Effector CD4-positive, alpha-beta T cell (primary cell): ENCODE data around the gene TTBK2.

Experiments used
- DNase-seq: peaks from one replicate; pipeline ENCODE4 v3.0.0-alpha.2; 2020

The TTBK2 gene

GRCh38 chr15:42750306-42750705 is 170.3 kb downstream of the TTBK2 start:
- no peak for DNase-seq

GRCh38 chr15:42749266-42749665 is 171.3 kb downstream of the TTBK2 start:
- no peak for DNase-seq

GRCh38 chr15:42744195-42744594 is 176.4 kb downstream of the TTBK2 start:
- no peak for DNase-seq

GRCh38 chr15:42742149-42742548 is 178.4 kb downstream of the TTBK2 start:
- DNase-seq, result no peak

- no peak for DNase-seq
These were observed 178.9 kb downstream of the TTBK2 start for GRCh38 chr15:42741710-42742109.

GRCh38 chr15:42737529-42738328 is 182.8 kb downstream of the TTBK2 start:
- DNase-seq, result no peak

GRCh38 chr15:42736793-42737528 is 183.6 kb downstream of the TTBK2 start, which contains the start of gene CDAN1:
CDAN1 (minus strand) TSS chr15:42737128; CDS start chr15:42737102, 26 bp downstream.
- DNase-seq, result peak; percentile 88

- no peak for DNase-seq
These were observed 184.3 kb downstream of the TTBK2 start for GRCh38 chr15:42736178-42736792.

GRCh38 chr15:42735382-42736165 is 185.0 kb downstream of the TTBK2 start:
- no peak for DNase-seq

- no peak for DNase-seq
These were observed 186.4 kb downstream of the TTBK2 start for GRCh38 chr15:42734076-42734672.

- no peak for DNase-seq
These were observed 187.6 kb downstream of the TTBK2 start for GRCh38 chr15:42733027-42733426.

GRCh38 chr15:42732095-42732827 is 188.3 kb downstream of the TTBK2 start:
- no peak for DNase-seq

GRCh38 chr15:42731461-42731860 is 189.1 kb downstream of the TTBK2 start:
- DNase-seq, result no peak

GRCh38 chr15:42730536-42730935 is 190.0 kb downstream of the TTBK2 start:
- no peak for DNase-seq

GRCh38 chr15:42730135-42730534 is 190.4 kb downstream of the TTBK2 start:
- DNase-seq, result no peak

- no peak for DNase-seq
These were observed 191.2 kb downstream of the TTBK2 start for GRCh38 chr15:42729409-42729808.

- DNase-seq, result no peak
These were observed 191.6 kb downstream of the TTBK2 start for GRCh38 chr15:42728972-42729371.

GRCh38 chr15:42728560-42728959 is 192.0 kb downstream of the TTBK2 start:
- DNase-seq, result no peak

- DNase-seq, result no peak
These were observed 192.7 kb downstream of the TTBK2 start for GRCh38 chr15:42727750-42728381.

GRCh38 chr15:42726114-42726513 is 194.5 kb downstream of the TTBK2 start:
- no peak for DNase-seq

- DNase-seq, result no peak
These were observed 195.2 kb downstream of the TTBK2 start for GRCh38 chr15:42725331-42725903.
